Activated CD4-positive, alpha-beta T cell treated with anti-CD3 and anti-CD28 coated beads, Interleukin-2, Interleukin-6, amounts not matched to agents 100 ng/mL and 50 ng/mL, durations not matched to agents 16 hours and 8 hours (primary cell): ENCODE measurements around the gene UTP18.

Experiments used
- DNase-seq: peaks from one replicate; pipeline ENCODE4 v3.0.0-alpha.2; 2020

The UTP18 gene

GRCh38 chr17:51335883-51336822 is 75.8 kb downstream of the UTP18 start:
- no peak for DNase-seq

- no peak for DNase-seq
These were observed 81.1 kb downstream of the UTP18 start for GRCh38 chr17:51341457-51341856.

- no peak for DNase-seq
These were observed 81.9 kb downstream of the UTP18 start for GRCh38 chr17:51342257-51342656.

- no peak for DNase-seq
These were observed 84.2 kb downstream of the UTP18 start for GRCh38 chr17:51344532-51344931.

DNA sequence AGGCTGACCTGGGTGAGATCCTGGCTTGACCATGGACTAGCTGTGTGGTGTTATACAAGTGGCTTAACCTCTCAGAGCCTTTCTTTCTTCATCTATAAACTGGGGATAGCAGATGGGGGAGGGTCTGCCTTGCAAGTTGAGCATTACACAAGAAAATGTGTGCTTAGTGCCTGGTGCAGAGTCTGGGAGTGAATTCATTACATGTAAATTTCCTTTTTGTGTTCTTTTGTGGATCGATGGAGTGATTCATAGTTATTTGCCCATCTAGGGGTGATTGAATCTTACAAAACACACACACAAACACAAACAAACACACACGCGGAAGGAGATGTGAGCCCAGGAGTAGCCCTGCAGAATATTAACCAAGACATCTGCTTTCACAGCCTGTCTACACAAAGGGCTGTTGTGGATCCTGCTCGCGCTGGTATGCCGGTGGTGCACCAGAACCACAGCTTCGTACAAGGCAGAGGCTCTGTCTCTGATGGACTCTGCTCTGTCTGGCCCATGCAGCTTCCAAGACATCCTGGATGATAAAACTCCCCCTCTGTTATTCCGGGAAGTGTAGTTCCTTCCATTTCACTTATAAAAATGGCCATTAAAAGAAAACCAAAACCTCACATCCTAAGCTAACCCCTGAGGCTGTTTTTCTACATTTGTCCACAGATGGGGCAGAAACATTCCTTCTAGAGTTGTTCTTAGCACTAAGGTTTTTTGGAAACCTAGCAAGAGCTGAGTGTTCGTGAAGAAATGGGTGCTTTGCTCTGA is 86.1 kb downstream of the UTP18 start:
- DNase-seq, result no peak
